ENCODE measurements around the gene NR1D2. TPM values are rescaled to one million over a fixed set of nuclear protein-coding genes. Genes with fewer than 3 reads are reported as not detected.
A peak's percentile ranks its signal among the peaks of the same experiment; 100 is the strongest.

Gene NR1D2
- total RNA-seq, 1 experiment from 2014 or later: 37.2 TPM

GRCh38 chr3:23942546-23942945, 2.5 kb upstream of the NR1D2 start:
- H3K4me1 ChIP-seq (replicated peaks): peaks cover 25% of the 10 kb centered on the region
- DNase-seq (ENCODE audit: low read depth in 1 of 2, low spot score in 2 of 2): peak; percentile 59 to 62
- peaks cover 14% of the 10 kb centered on the region for H3K36me3 ChIP-seq
- no peak overlapping the region for H3K27ac ChIP-seq
- no peaks in the 10 kb centered on the region for H3K27me3 ChIP-seq (replicated peaks)
- H3K4me3 ChIP-seq: no peak overlapping the region
- no peaks in the 10 kb centered on the region for H3K9me3 ChIP-seq (replicated peaks)

DNA sequence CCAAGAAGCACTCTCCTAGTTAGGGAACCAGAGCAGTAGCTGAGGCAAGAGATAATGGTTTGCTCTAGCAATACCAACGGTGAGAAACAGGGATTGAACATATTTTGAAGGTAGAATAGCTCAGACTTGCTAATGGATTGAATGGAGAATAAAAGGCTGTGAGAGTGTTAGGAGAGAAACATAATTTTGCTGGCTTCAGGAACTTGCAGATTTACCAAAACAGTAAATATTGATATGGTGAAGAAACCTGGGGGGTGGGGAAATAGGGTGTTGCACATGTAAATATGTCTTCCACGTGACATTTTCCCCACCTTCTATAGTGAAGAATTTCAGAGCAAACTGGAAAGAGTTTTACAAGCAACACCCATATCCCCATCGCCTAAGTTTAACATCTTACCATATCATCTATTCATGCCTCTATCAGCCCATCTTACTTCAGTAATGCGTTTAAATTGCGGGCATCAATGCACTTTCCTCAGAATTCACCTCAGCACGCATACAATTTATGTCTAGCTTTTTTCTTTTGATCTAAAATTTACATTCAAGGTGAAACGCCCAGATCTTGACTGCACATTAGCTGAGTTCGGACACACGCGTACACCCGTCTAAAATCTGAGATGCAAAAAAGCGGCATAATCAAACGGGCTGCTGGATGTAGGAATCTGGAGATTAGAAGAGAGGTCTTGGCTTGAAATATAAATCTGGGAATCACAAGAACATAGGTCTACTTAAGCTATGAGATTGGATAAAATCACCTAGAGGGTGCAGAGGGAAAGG, 891 bp upstream of the NR1D2 start:
- H3K27ac ChIP-seq: no peak overlapping the region
- H3K4me3 ChIP-seq: peak overlapping the region; percentile 81; the same call in 1 of the 2 replicates
- no peaks in the 10 kb centered on the region for H3K27me3 ChIP-seq (replicated peaks)
- H3K9me3 ChIP-seq (replicated peaks): no peaks in the 10 kb centered on the region
- H3K36me3 ChIP-seq: peaks cover 24% of the 10 kb centered on the region
- peaks cover 37% of the 10 kb centered on the region for H3K4me1 ChIP-seq (replicated peaks)
- no peak for DNase-seq (ENCODE audit: low read depth in 1 of 2, low spot score in 2 of 2)

DNA sequence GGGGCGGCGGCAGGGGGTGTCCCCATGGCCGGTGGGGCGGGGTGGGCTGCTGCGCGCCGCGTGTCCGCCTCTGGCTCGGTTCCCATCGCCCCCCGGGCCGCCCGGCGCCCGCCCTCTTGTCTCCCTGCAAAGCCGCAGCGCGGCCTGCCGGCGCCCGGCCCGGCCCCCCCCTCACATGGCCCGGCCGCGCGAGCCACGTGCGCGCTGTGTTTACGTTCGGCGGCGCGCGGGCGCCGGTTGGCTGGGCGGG, 502 bp downstream of the NR1D2 start:
- peak overlapping the region; percentile 93 for H3K27ac ChIP-seq

DNA sequence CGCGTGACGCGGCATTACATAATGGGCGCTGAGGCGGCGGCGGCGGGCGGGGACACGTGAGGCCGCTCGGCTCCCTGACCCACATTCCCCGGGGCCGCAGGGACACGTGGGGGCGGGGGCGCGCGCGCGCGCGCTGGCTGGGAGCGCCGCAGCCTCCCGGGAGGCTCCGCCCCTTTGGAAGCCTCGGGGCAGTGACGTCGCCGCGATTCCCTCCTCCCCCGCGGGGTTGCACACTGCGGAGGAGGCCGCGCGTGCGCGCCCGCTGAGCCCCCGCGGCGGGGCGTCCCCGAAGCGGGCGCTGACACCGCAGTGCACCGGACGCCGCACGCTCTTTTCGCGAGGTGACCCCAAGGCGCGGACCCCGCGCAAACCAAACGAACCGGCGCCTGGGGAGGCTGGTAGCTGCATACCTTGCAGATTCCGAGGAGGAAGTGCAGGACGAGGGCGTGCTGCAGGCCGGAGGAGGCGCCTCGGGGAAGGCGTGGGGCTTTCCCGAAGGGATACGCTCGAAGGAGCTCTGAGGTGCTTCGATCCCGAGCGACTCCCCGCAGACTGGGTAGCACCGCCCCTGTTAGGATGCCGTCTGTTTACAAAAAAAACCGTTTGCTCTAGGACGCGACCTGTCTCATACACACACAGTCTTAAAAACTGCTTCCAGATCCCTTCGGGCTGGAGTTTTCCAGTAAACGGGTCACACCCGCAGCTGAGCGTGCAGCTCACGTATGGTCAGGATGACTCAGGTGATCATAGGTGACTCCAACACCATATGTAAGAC, 1.0 kb downstream of the NR1D2 start:
- peaks cover 31% of the 10 kb centered on the region for H3K36me3 ChIP-seq
- H3K4me3 ChIP-seq: peak overlapping the region; percentile 81
- peak overlapping the region; percentile 93 for H3K27ac ChIP-seq
- no peaks in the 10 kb centered on the region for H3K9me3 ChIP-seq (replicated peaks)
- no peaks in the 10 kb centered on the region for H3K27me3 ChIP-seq (replicated peaks)
- H3K4me1 ChIP-seq (replicated peaks): peaks cover 50% of the 10 kb centered on the region
- peak; percentile 95 to 99 for DNase-seq (ENCODE audit: low read depth in 1 of 2, low spot score in 2 of 2)

More for the DNA sequence above, 502 bp downstream of the NR1D2 start:
- H3K4me1 ChIP-seq (replicated peaks): peaks cover 50% of the 10 kb centered on the region
- H3K9me3 ChIP-seq (replicated peaks): no peaks in the 10 kb centered on the region
- peak overlapping the region; percentile 81 for H3K4me3 ChIP-seq
- peaks cover 31% of the 10 kb centered on the region for H3K36me3 ChIP-seq
- H3K27me3 ChIP-seq (replicated peaks): no peaks in the 10 kb centered on the region
- no peak for DNase-seq (ENCODE audit: low read depth in 1 of 2, low spot score in 2 of 2)

- Histone ChIP-seq H3K9me3 (replicated peaks) (no peaks in the 10 kb centered on the region), H3K4me1 (replicated peaks) (peaks cover 44% of the 10 kb centered on the region), H3K4me3 (no peak overlapping the region), H3K27me3 (replicated peaks) (no peaks in the 10 kb centered on the region), H3K36me3 (peaks cover 34% of the 10 kb centered on the region), H3K27ac (no peak overlapping the region)
- DNase-seq (ENCODE audit: low read depth in 1 of 2, low spot score in 2 of 2): no peak
These were observed 3.7 kb downstream of the NR1D2 start for GRCh38 chr3:23948761-23949160.

- Histone ChIP-seq H3K4me1 (replicated peaks) (peaks cover 40% of the 10 kb centered on the region), H3K4me3 (no peak overlapping the region), H3K27ac (peak overlapping the region; percentile 28; the same call in 1 of the 2 replicates), H3K36me3 (peaks cover 40% of the 10 kb centered on the region), H3K9me3 (replicated peaks) (no peaks in the 10 kb centered on the region), H3K27me3 (replicated peaks) (no peaks in the 10 kb centered on the region)
- peak in 1 of 2 experiments; percentile 34 for DNase-seq (ENCODE audit: low read depth in 1 of 2, low spot score in 2 of 2)
These were observed 4.7 kb downstream of the NR1D2 start for GRCh38 chr3:23949784-23950183.

DNA sequence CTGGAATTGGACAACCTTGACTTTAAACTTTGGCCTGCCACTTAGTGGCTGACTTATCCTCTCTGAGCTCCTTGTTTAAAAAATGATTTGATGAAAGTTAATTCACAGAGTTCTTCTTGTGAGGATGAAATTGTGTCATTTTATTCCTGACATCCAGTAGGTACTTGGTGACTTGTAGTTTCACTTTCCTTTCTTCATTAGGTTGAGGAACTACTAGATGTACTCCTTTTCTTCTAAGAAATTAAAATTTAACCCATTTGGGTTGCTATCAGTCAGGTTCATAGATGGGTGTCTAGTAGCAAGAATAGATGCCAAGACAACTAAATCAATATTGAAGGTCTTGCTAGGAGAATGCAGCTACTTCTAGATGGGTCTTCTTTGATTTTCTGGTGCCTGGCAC, 5.2 kb downstream of the NR1D2 start:
- H3K4me3 ChIP-seq: no peak overlapping the region
- no peaks in the 10 kb centered on the region for H3K9me3 ChIP-seq (replicated peaks)
- H3K27ac ChIP-seq: peak overlapping the region; percentile 15; the same call in 1 of the 2 replicates
- H3K4me1 ChIP-seq (replicated peaks): peaks cover 40% of the 10 kb centered on the region
- H3K36me3 ChIP-seq: peaks cover 41% of the 10 kb centered on the region
- DNase-seq (ENCODE audit: low read depth in 1 of 2, low spot score in 2 of 2): peak in 1 of 2 experiments; percentile 28
- no peaks in the 10 kb centered on the region for H3K27me3 ChIP-seq (replicated peaks)

- Histone ChIP-seq H3K4me1 (replicated peaks) (peaks cover 29% of the 10 kb centered on the region), H3K27ac (no peak overlapping the region), H3K36me3 (peaks cover 47% of the 10 kb centered on the region), H3K4me3 (no peak overlapping the region), H3K27me3 (replicated peaks) (no peaks in the 10 kb centered on the region), H3K9me3 (replicated peaks) (no peaks in the 10 kb centered on the region)
- DNase-seq (ENCODE audit: low read depth in 1 of 2, low spot score in 2 of 2): no peak
These were observed 7.6 kb downstream of the NR1D2 start for GRCh38 chr3:23952646-23953045.

GRCh38 chr3:23953523-23953922, 8.4 kb downstream of the NR1D2 start:
- Histone ChIP-seq H3K27ac (no peak overlapping the region), H3K4me3 (no peak overlapping the region), H3K36me3 (peaks cover 47% of the 10 kb centered on the region), H3K27me3 (replicated peaks) (no peaks in the 10 kb centered on the region), H3K9me3 (replicated peaks) (no peaks in the 10 kb centered on the region), H3K4me1 (replicated peaks) (peaks cover 28% of the 10 kb centered on the region)
- no peak for DNase-seq (ENCODE audit: low read depth in 1 of 2, low spot score in 2 of 2)

DNA sequence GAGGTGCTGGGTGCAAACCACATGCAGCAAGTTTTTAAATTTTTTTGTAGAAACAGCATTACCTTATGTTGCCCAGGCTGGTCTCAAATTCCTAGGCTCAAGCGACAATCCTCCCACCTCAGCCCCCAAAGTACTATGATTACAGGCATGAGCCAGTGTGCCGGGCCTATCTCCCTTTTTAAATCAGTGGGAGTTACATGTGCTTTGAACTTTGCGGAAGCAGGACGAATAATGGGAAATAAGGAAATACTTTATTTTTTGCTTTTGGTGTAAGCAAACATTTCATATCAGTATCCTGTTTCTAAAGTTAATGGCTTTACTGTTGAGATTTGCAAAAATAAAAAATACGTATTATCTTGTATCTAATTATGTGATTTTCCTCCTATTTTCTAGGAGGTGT, 9.1 kb downstream of the NR1D2 start:
- Histone ChIP-seq H3K4me1 (replicated peaks) (peaks cover 31% of the 10 kb centered on the region), H3K9me3 (replicated peaks) (no peaks in the 10 kb centered on the region), H3K27ac (no peak overlapping the region), H3K27me3 (replicated peaks) (no peaks in the 10 kb centered on the region), H3K36me3 (peaks cover 44% of the 10 kb centered on the region), H3K4me3 (no peak overlapping the region)
- DNase-seq (ENCODE audit: low read depth in 1 of 2, low spot score in 2 of 2): no peak

DNA sequence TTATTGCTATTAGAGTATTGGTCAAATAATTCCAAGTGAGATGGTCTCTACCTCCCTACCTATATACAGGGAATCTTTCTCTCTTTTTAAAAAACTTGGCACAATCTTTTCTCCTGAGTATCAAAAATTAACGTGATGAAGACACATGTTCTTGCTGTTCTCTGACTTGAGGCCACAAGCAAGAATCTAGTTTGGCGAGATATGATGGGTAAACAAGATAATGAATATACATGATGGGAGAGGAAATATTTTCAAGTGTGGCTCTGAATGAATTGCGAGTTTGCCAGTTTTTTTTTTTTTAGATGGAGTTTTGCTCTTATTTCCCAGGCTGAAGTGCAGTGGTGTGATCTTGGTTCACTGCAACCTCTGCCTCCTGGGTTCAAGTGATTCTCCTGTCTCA, 11.6 kb downstream of the NR1D2 start:
- H3K4me3 ChIP-seq: no peak overlapping the region
- no peaks in the 10 kb centered on the region for H3K27me3 ChIP-seq (replicated peaks)
- H3K36me3 ChIP-seq: peaks cover 53% of the 10 kb centered on the region
- peaks cover 28% of the 10 kb centered on the region for H3K4me1 ChIP-seq (replicated peaks)
- DNase-seq (ENCODE audit: low read depth in 1 of 2, low spot score in 2 of 2): no peak
- no peaks in the 10 kb centered on the region for H3K9me3 ChIP-seq (replicated peaks)
- no peak overlapping the region for H3K27ac ChIP-seq

- Histone ChIP-seq H3K36me3 (peaks cover 69% of the 10 kb centered on the region), H3K4me3 (no peak overlapping the region), H3K27ac (peak overlapping the region; percentile 81), H3K27me3 (replicated peaks) (no peaks in the 10 kb centered on the region), H3K4me1 (replicated peaks) (peaks cover 38% of the 10 kb centered on the region), H3K9me3 (replicated peaks) (no peaks in the 10 kb centered on the region)
- DNase-seq (ENCODE audit: low read depth in 1 of 2, low spot score in 2 of 2): peak; percentile 62 to 91
These were observed 14.2 kb downstream of the NR1D2 start for GRCh38 chr3:23959135-23959900.

DNA sequence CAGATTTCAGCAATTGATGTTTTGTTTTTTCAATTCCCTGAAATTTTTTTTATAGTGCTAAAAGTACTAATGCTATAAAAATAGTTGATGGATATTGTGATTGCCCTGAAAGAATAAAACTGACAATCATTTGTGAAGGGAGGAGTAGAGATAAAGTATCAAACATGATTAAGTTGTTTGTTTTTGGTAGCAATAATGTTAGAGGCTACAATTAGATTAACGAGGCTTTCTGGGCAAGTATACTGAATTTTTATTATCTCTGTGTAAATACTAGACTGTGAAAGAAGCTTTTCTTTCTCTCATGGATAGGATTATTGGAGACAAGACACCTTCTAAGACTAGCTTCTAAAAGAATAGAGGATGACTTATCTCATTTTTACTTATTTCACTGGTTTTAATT, 15.6 kb downstream of the NR1D2 start:
- H3K27me3 ChIP-seq (replicated peaks): no peaks in the 10 kb centered on the region
- no peaks in the 10 kb centered on the region for H3K9me3 ChIP-seq (replicated peaks)
- peaks cover 68% of the 10 kb centered on the region for H3K36me3 ChIP-seq
- peaks cover 44% of the 10 kb centered on the region for H3K4me1 ChIP-seq (replicated peaks)
- no peak for DNase-seq (ENCODE audit: low read depth in 1 of 2, low spot score in 2 of 2)
- no peak overlapping the region for H3K4me3 ChIP-seq
- no peak overlapping the region for H3K27ac ChIP-seq

GRCh38 chr3:23961066-23961465, 16.0 kb downstream of the NR1D2 start:
- Histone ChIP-seq H3K4me3 (no peak overlapping the region), H3K27ac (no peak overlapping the region), H3K27me3 (replicated peaks) (no peaks in the 10 kb centered on the region), H3K36me3 (peaks cover 69% of the 10 kb centered on the region), H3K9me3 (replicated peaks) (no peaks in the 10 kb centered on the region), H3K4me1 (replicated peaks) (peaks cover 44% of the 10 kb centered on the region)
- DNase-seq (ENCODE audit: low read depth in 1 of 2, low spot score in 2 of 2): no peak
